Stimulated activated effector memory CD8-positive, alpha-beta T cell treated with anti-CD3 and anti-CD28 coated beads, Interleukin-12 subunit alpha, Interleukin-12 subunit beta, amount 100 ng/mL, for 72 hours (primary cell): ENCODE results near the gene CFAP90.

ENCODE experiments used
- ATAC-seq: fragments of 150-1000 bp; cut with Tn5 transposase; 2 replicates; pipeline ENCODE4 v1.10.0; 2021
- DNase-seq, 2 donors: peaks; one replicate each; pipeline ENCODE4 v3.0.0; 2021 to 2022; ENCODE audit warnings: low spot score in 2 of 2
- H3K27ac Mint-ChIP-seq: one replicate; pipeline ENCODE4 v1.8.0; 2022; ENCODE audit warnings: mild to moderate bottlenecking, mixed read lengths
- H3K36me3 Mint-ChIP-seq: one replicate; pipeline ENCODE4 v1.8.0; 2022; ENCODE audit warnings: mild to moderate bottlenecking, mixed read lengths
- H3K4me1 Mint-ChIP-seq: one replicate; pipeline ENCODE4 v1.8.0; 2022; ENCODE audit warnings: mixed read lengths
- H3K4me3 Mint-ChIP-seq: one replicate; pipeline ENCODE4 v1.8.0; 2022; ENCODE audit warnings: mild to moderate bottlenecking, mixed read lengths
- H3K9me3 Mint-ChIP-seq: one replicate; pipeline ENCODE4 v1.8.0; 2022; ENCODE audit warnings: mixed read lengths

Gene CFAP90

GRCh38 chr5:7784683-7785380 is 66.1 kb downstream of the CFAP90 start:
- Mint-ChIP-seq H3K4me3 (no peak overlapping the region), H3K36me3 (no peaks in the 10 kb centered on the region), H3K9me3 (no peaks in the 10 kb centered on the region), H3K27ac (no peak overlapping the region), H3K4me1 (peaks cover 5% of the 10 kb centered on the region)
- DNase-seq (no peak), ATAC-seq (no peak)

DNA sequence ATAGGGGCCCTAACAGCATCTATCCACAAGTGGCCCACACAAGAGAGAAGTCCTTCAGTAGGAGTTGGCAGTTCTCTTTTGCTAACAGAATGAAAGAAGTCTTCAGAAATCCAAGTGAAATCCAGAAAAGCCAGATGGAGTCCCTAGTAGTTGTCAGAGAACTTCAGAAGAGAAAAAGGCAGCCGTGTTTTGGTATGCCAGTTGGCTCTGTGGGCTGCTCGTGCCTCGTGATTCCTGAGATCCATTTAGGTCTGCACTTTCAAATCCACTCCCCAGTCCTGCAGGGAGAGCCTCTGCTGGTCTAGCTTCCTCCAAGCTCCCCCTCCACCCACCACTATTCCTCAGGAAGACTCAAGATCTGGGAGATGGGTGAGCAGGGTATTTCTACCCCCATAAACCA is 69.0 kb downstream of the CFAP90 start:
- H3K4me1 Mint-ChIP-seq, result peaks cover 17% of the 10 kb centered on the region

More for the DNA sequence above, 69.0 kb downstream of the CFAP90 start:
- H3K36me3 Mint-ChIP-seq, result no peaks in the 10 kb centered on the region
- DNase-seq (no peak), ATAC-seq (no peak)
- H3K27ac Mint-ChIP-seq, result no peak overlapping the region
- no peak overlapping the region for H3K4me3 Mint-ChIP-seq
- H3K9me3 Mint-ChIP-seq, result no peaks in the 10 kb centered on the region
